ENCODE data around the gene PLA2G6.
A peak's percentile ranks its signal among the peaks of the same experiment; 100 is the strongest.

Gene PLA2G6, protein sequence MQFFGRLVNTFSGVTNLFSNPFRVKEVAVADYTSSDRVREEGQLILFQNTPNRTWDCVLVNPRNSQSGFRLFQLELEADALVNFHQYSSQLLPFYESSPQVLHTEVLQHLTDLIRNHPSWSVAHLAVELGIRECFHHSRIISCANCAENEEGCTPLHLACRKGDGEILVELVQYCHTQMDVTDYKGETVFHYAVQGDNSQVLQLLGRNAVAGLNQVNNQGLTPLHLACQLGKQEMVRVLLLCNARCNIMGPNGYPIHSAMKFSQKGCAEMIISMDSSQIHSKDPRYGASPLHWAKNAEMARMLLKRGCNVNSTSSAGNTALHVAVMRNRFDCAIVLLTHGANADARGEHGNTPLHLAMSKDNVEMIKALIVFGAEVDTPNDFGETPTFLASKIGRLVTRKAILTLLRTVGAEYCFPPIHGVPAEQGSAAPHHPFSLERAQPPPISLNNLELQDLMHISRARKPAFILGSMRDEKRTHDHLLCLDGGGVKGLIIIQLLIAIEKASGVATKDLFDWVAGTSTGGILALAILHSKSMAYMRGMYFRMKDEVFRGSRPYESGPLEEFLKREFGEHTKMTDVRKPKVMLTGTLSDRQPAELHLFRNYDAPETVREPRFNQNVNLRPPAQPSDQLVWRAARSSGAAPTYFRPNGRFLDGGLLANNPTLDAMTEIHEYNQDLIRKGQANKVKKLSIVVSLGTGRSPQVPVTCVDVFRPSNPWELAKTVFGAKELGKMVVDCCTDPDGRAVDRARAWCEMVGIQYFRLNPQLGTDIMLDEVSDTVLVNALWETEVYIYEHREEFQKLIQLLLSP

DNA sequence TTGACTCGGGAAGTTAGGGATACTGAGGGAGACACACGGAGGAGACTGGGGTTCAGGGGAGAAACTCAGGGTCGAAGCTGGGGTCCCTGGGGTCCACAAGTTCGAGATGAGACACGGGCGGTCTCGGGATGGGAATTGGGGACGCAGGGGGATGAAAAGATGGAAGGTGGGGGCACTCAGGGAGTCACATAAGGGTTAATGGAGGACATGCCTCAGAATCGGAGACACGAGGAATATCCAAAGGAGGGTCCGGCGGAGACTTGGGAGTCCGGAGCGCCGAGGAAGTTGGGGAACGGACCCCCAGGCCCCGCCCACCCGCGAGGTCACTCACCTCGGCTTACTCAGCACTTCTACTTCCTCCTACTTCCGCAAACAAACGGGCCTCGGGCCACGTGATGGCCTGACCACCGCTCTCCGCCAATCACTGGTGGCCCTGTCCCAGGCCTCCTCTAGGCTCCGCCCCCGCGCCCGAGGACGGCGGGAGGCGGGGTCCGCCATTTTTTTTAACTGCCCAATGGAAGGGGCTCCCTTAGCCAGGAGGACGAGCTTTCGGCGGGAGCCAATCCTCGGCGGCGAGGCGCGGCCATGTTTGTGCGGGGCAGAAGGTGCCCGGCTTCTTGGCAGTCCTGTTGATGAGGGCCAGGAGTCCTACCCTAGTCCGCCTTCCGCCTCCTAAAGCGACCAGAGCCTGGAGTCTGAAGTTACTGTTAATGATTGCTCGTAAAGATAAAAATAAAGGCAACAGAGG lies at the start of gene PLA2G6:
PLA2G6 (minus strand) TSS at position 378 of the 748 bp plus-strand sequence. CDS start 12,404 bp downstream, outside the sequence.
- no peaks in the 10 kb centered on the region for H3K36me3 ChIP-seq (ENCODE audit: insufficient read depth, low read length)
- no peaks in the 10 kb centered on the region for H4K20me1 ChIP-seq (ENCODE audit: insufficient read depth, low read length, poor library complexity, severe bottlenecking)
- H3K9me2 ChIP-seq (replicated peaks; ENCODE audit: low read depth, low read length) = no peaks in the 10 kb centered on the region
- peak within 1 kb of the TSS; percentile 99 for H3K9ac ChIP-seq (ENCODE audit: low read depth, low read length, poor library complexity, severe bottlenecking)
- H3K9me3 ChIP-seq (ENCODE audit: insufficient read depth, low read depth, low read length) = no peaks in the 10 kb centered on the region
- peaks cover 52% of the 10 kb centered on the region for H3K4me1 ChIP-seq (ENCODE audit: insufficient read depth, low read length, poor library complexity, severe bottlenecking)
- H2AFZ ChIP-seq (ENCODE audit: low read length) = peak within 1 kb of the TSS; percentile 61
- no peaks in the 10 kb centered on the region for H3K27me3 ChIP-seq (ENCODE audit: insufficient read depth, low read length, poor library complexity, severe bottlenecking)
- TF ChIP-seq EZH2phosphoT487 (IDR thresholded peaks at IDR 0.05; ENCODE audit: borderline replicate concordance) = no peak
- TF ChIP-seq, protein P1, sequence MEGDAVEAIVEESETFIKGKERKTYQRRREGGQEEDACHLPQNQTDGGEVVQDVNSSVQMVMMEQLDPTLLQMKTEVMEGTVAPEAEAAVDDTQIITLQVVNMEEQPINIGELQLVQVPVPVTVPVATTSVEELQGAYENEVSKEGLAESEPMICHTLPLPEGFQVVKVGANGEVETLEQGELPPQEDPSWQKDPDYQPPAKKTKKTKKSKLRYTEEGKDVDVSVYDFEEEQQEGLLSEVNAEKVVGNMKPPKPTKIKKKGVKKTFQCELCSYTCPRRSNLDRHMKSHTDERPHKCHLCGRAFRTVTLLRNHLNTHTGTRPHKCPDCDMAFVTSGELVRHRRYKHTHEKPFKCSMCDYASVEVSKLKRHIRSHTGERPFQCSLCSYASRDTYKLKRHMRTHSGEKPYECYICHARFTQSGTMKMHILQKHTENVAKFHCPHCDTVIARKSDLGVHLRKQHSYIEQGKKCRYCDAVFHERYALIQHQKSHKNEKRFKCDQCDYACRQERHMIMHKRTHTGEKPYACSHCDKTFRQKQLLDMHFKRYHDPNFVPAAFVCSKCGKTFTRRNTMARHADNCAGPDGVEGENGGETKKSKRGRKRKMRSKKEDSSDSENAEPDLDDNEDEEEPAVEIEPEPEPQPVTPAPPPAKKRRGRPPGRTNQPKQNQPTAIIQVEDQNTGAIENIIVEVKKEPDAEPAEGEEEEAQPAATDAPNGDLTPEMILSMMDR (conservative IDR thresholded peaks at IDR 0.05; ENCODE audit: low read length) = no peak
- H3F3A ChIP-seq (ENCODE audit: low read depth) = no peaks in the 10 kb centered on the region
- peak within 1 kb of the TSS; percentile 93 for H3K4me3 ChIP-seq (ENCODE audit: low read length, poor library complexity, severe bottlenecking)
- H3K79me2 ChIP-seq (ENCODE audit: insufficient read depth, low read length) = peaks cover 32% of the 10 kb centered on the region
- peak within 1 kb of the TSS; percentile 93 for H3K4me2 ChIP-seq (ENCODE audit: low read depth, low read length, poor library complexity, severe bottlenecking)

DNA sequence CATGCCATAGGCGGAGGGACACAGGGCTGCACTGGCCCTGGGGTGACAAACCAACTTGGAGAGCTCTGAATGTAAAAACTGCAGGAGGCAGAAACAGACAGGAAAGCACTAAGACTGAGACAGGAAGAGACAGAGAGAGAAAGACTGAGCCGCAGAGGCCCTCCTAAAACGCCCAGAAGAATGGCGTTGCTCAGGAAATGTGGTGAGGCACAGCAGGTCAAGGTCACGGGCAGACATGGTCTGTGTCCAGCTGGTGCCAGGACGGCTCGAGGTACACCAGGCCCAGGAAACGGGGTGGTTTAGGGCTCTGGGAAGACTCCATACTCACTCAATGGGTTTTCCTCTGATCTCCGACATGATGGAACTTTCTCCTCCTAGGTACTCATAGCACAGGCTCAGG lies 49.3 kb upstream of the PLA2G6 start:
- H3K4me3 ChIP-seq (ENCODE audit: low read length, poor library complexity, severe bottlenecking) = no peak overlapping the region
- H3K9ac ChIP-seq (ENCODE audit: low read depth, low read length, poor library complexity, severe bottlenecking) = no peak overlapping the region
- H3K4me2 ChIP-seq (ENCODE audit: low read depth, low read length, poor library complexity, severe bottlenecking) = no peak overlapping the region
- H3K79me2 ChIP-seq (ENCODE audit: insufficient read depth, low read length) = no peaks in the 10 kb centered on the region
- H3K27me3 ChIP-seq (ENCODE audit: insufficient read depth, low read length, poor library complexity, severe bottlenecking) = no peaks in the 10 kb centered on the region
- no peak overlapping the region for H2AFZ ChIP-seq (ENCODE audit: low read length)
- H4K20me1 ChIP-seq (ENCODE audit: insufficient read depth, low read length, poor library complexity, severe bottlenecking) = no peaks in the 10 kb centered on the region
- no peaks in the 10 kb centered on the region for H3K4me1 ChIP-seq (ENCODE audit: insufficient read depth, low read length, poor library complexity, severe bottlenecking)
- H3F3A ChIP-seq (ENCODE audit: low read depth) = no peaks in the 10 kb centered on the region
- no peaks in the 10 kb centered on the region for H3K9me3 ChIP-seq (ENCODE audit: insufficient read depth, low read depth, low read length)
- H3K9me2 ChIP-seq (replicated peaks; ENCODE audit: low read depth, low read length) = no peaks in the 10 kb centered on the region
- peaks cover 15% of the 10 kb centered on the region; the same call in 1 of the 2 replicates for H3K36me3 ChIP-seq (ENCODE audit: insufficient read depth, low read length)
- no peak for TF ChIP-seq EZH2phosphoT487 (IDR thresholded peaks at IDR 0.05; ENCODE audit: borderline replicate concordance)
- TF ChIP-seq, protein P1 (conservative IDR thresholded peaks at IDR 0.05; ENCODE audit: low read length) = no peak

DNA sequence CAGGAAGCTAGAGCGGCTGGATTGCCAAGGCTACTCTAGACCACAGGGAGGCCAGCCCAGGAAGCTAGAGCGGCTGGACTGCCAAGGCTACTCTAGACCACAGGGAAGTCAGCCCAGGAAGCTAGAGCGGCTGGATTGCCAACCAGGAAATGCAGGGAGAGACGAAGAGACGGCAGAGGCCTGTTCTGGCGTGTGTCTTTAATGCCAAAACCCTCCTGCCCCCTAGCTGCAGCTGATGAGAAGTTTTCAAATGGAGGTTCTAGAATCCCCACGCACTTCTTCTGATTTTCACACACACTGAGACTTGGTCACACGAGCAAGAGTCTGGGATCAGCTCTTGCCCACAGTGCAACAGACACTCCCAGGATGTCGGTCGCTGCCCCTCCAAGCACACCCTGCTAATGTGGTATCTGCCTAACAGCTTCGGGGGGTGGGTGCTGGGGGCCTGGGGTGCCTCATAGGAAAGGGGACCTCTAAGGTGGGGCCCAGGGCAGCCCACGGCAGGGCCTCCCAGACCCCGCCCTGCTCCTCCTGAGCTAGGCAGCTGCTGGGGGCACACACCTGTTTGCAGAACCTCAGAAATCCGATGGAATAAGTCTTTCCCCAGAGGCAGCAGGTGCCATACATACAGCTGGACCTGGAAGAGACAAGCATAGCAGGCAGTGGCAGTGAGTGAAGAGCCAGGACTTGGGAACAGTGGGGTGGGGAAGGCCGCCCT lies 48.6 kb upstream of the PLA2G6 start:
- Histone ChIP-seq H3K27me3 (ENCODE audit: insufficient read depth, low read length, poor library complexity, severe bottlenecking) (no peaks in the 10 kb centered on the region), H3K9ac (ENCODE audit: low read depth, low read length, poor library complexity, severe bottlenecking) (no peak overlapping the region), H3K9me2 (replicated peaks; ENCODE audit: low read depth, low read length) (no peaks in the 10 kb centered on the region), H3K9me3 (ENCODE audit: insufficient read depth, low read depth, low read length) (no peaks in the 10 kb centered on the region), H3K4me3 (ENCODE audit: low read length, poor library complexity, severe bottlenecking) (no peak overlapping the region), H4K20me1 (ENCODE audit: insufficient read depth, low read length, poor library complexity, severe bottlenecking) (no peaks in the 10 kb centered on the region), H3F3A (ENCODE audit: low read depth) (no peaks in the 10 kb centered on the region), H2AFZ (ENCODE audit: low read length) (no peak overlapping the region), H3K79me2 (ENCODE audit: insufficient read depth, low read length) (no peaks in the 10 kb centered on the region), H3K4me2 (ENCODE audit: low read depth, low read length, poor library complexity, severe bottlenecking) (no peak overlapping the region), H3K36me3 (ENCODE audit: insufficient read depth, low read length) (peaks cover 15% of the 10 kb centered on the region; the same call in 1 of the 2 replicates), H3K4me1 (ENCODE audit: insufficient read depth, low read length, poor library complexity, severe bottlenecking) (no peaks in the 10 kb centered on the region)
- TF ChIP-seq, protein P1 (conservative IDR thresholded peaks at IDR 0.05; ENCODE audit: low read length) = peak; percentile 58
- no peak for TF ChIP-seq EZH2phosphoT487 (IDR thresholded peaks at IDR 0.05; ENCODE audit: borderline replicate concordance)

Data from Loucy (cell line).